ENCODE data around the gene RGS9BP.

Gene RGS9BP

GRCh38 chr19:32646556-32646955 is 29.1 kb upstream of the RGS9BP start:
- H2AFZ ChIP-seq (ENCODE audit: insufficient read depth, low read length, poor library complexity) = no peak overlapping the region
- peaks cover 2% of the 10 kb centered on the region for H3K9me3 ChIP-seq (ENCODE audit: insufficient read depth, low read depth, low read length)
- H3K14ac ChIP-seq (ENCODE audit: low read length) = no peak overlapping the region
- no peak overlapping the region for H3K23ac ChIP-seq (ENCODE audit: low read length)
- no CpG with 5 or more reads among the region's 6 CpGs for WGBS (ENCODE audit: extremely low coverage, insufficient coverage, insufficient read length)
- no peak for DNase-seq
- H2BK120ac ChIP-seq (ENCODE audit: insufficient read depth, low read length, poor library complexity) = no peak overlapping the region
- H2AK5ac ChIP-seq (ENCODE audit: low read length) = no peak overlapping the region
- H2BK12ac ChIP-seq (ENCODE audit: low read length) = no peak overlapping the region
- H3K27me3 ChIP-seq (ENCODE audit: insufficient read depth, low read length) = no peaks in the 10 kb centered on the region
- H4K12ac ChIP-seq (ENCODE audit: low read depth, low read length) = no peak overlapping the region
- no peaks in the 10 kb centered on the region for H3K79me1 ChIP-seq (ENCODE audit: low read length)
- H3K4me2 ChIP-seq (ENCODE audit: low read length) = no peak overlapping the region
- H4K91ac ChIP-seq (ENCODE audit: low read depth, low read length) = no peak overlapping the region
- no peak overlapping the region for H2BK5ac ChIP-seq (ENCODE audit: low read depth, low read length, poor library complexity)
- H3K4me3 ChIP-seq (ENCODE audit: low read depth, low read length) = no peak overlapping the region
- no peak overlapping the region for H3K9ac ChIP-seq (ENCODE audit: low read length)
- H4K8ac ChIP-seq (ENCODE audit: low read depth, low read length) = no peak overlapping the region
- peaks cover 0 to under 1% of the 10 kb centered on the region in 2 experiments for H3K4me1 ChIP-seq (ENCODE audit: control insufficient read depth in 1 of 2, insufficient read depth in 2 of 2, low read length in 2 of 2)
- H3K36me3 ChIP-seq (ENCODE audit: control insufficient read depth in 1 of 2, insufficient read depth in 2 of 2, low read length in 2 of 2) = peaks cover 39 to 51% of the 10 kb centered on the region in 2 experiments
- H3K18ac ChIP-seq (ENCODE audit: low read length) = no peak overlapping the region
- H3K79me2 ChIP-seq (ENCODE audit: control insufficient read depth, insufficient read depth, low read length, poor library complexity) = no peaks in the 10 kb centered on the region
- H3K4ac ChIP-seq (ENCODE audit: low read depth, low read length) = no peak overlapping the region
- H3K27ac ChIP-seq (ENCODE audit: low read depth, low read length) = no peak overlapping the region

- Histone ChIP-seq H4K8ac (ENCODE audit: low read depth, low read length) (no peak overlapping the region), H2AFZ (ENCODE audit: insufficient read depth, low read length, poor library complexity) (no peak overlapping the region), H3K9ac (ENCODE audit: low read length) (peak overlapping the region; percentile 55), H3K9me3 (ENCODE audit: insufficient read depth, low read depth, low read length) (peaks cover 2% of the 10 kb centered on the region), H3K36me3 (ENCODE audit: control insufficient read depth in 1 of 2, insufficient read depth in 2 of 2, low read length in 2 of 2) (peaks cover 35 to 44% of the 10 kb centered on the region in 2 experiments), H3K4me2 (ENCODE audit: low read length) (no peak overlapping the region), H3K79me1 (ENCODE audit: low read length) (no peaks in the 10 kb centered on the region), H3K27me3 (ENCODE audit: insufficient read depth, low read length) (no peaks in the 10 kb centered on the region), H2BK120ac (ENCODE audit: insufficient read depth, low read length, poor library complexity) (no peak overlapping the region), H2BK5ac (ENCODE audit: low read depth, low read length, poor library complexity) (no peak overlapping the region), H3K4ac (ENCODE audit: low read depth, low read length) (no peak overlapping the region), H4K12ac (ENCODE audit: low read depth, low read length) (no peak overlapping the region), H3K4me1 (ENCODE audit: control insufficient read depth in 1 of 2, insufficient read depth in 2 of 2, low read length in 2 of 2) (peaks cover 0 to 2% of the 10 kb centered on the region in 2 experiments), H3K14ac (ENCODE audit: low read length) (no peak overlapping the region), H4K91ac (ENCODE audit: low read depth, low read length) (no peak overlapping the region), H2BK12ac (ENCODE audit: low read length) (no peak overlapping the region), H3K27ac (ENCODE audit: low read depth, low read length) (no peak overlapping the region), H3K18ac (ENCODE audit: low read length) (no peak overlapping the region), H3K4me3 (ENCODE audit: low read depth, low read length) (no peak overlapping the region), H3K79me2 (ENCODE audit: control insufficient read depth, insufficient read depth, low read length, poor library complexity) (no peaks in the 10 kb centered on the region), H3K23ac (ENCODE audit: low read length) (peak overlapping the region; percentile 12), H2AK5ac (ENCODE audit: low read length) (no peak overlapping the region)
- WGBS (ENCODE audit: extremely low coverage, insufficient coverage, insufficient read length) = no CpG with 5 or more reads among the region's 8 CpGs
- DNase-seq = no peak
Measured at GRCh38 chr19:32647361-32647760, 28.3 kb upstream of the RGS9BP start.

- no CpG with 5 or more reads among the region's 11 CpGs for WGBS (ENCODE audit: extremely low coverage, insufficient coverage, insufficient read length)
- H3K9me3 ChIP-seq (ENCODE audit: insufficient read depth, low read depth, low read length) = no peaks in the 10 kb centered on the region
Measured at GRCh38 chr19:32649751-32650150, 25.9 kb upstream of the RGS9BP start.

GRCh38 chr19:32650671-32651070 is 25.0 kb upstream of the RGS9BP start:
- H4K8ac ChIP-seq (ENCODE audit: low read depth, low read length) = no peak overlapping the region
- no peak overlapping the region for H3K14ac ChIP-seq (ENCODE audit: low read length)
- no peak overlapping the region for H2BK5ac ChIP-seq (ENCODE audit: low read depth, low read length, poor library complexity)
- H2AFZ ChIP-seq (ENCODE audit: insufficient read depth, low read length, poor library complexity) = no peak overlapping the region
- H3K36me3 ChIP-seq (ENCODE audit: control insufficient read depth in 1 of 2, insufficient read depth in 2 of 2, low read length in 2 of 2) = peaks cover 25% of the 10 kb centered on the region in 2 experiments
- no peak overlapping the region for H3K4ac ChIP-seq (ENCODE audit: low read depth, low read length)
- H3K79me2 ChIP-seq (ENCODE audit: control insufficient read depth, insufficient read depth, low read length, poor library complexity) = peaks cover 2% of the 10 kb centered on the region
- H3K9ac ChIP-seq (ENCODE audit: low read length) = no peak overlapping the region
- no peak overlapping the region for H3K27ac ChIP-seq (ENCODE audit: low read depth, low read length)
- no peak overlapping the region for H2BK12ac ChIP-seq (ENCODE audit: low read length)
- H3K4me2 ChIP-seq (ENCODE audit: low read length) = no peak overlapping the region
- peak; percentile 30 to 51 for DNase-seq
- no peak overlapping the region for H3K23ac ChIP-seq (ENCODE audit: low read length)
- H4K12ac ChIP-seq (ENCODE audit: low read depth, low read length) = no peak overlapping the region
- H3K4me3 ChIP-seq (ENCODE audit: low read depth, low read length) = no peak overlapping the region
- H2BK120ac ChIP-seq (ENCODE audit: insufficient read depth, low read length, poor library complexity) = no peak overlapping the region
- H3K79me1 ChIP-seq (ENCODE audit: low read length) = no peaks in the 10 kb centered on the region
- peaks cover 0 to 6% of the 10 kb centered on the region in 2 experiments for H3K4me1 ChIP-seq (ENCODE audit: control insufficient read depth in 1 of 2, insufficient read depth in 2 of 2, low read length in 2 of 2)
- no peak overlapping the region for H3K18ac ChIP-seq (ENCODE audit: low read length)
- WGBS (ENCODE audit: extremely low coverage, insufficient coverage, insufficient read length) = no CpG with 5 or more reads among the region's 5 CpGs
- no peak overlapping the region for H4K91ac ChIP-seq (ENCODE audit: low read depth, low read length)
- H2AK5ac ChIP-seq (ENCODE audit: low read length) = no peak overlapping the region
- H3K27me3 ChIP-seq (ENCODE audit: insufficient read depth, low read length) = no peaks in the 10 kb centered on the region
- no peaks in the 10 kb centered on the region for H3K9me3 ChIP-seq (ENCODE audit: insufficient read depth, low read depth, low read length)

More at GRCh38 chr19:32649751-32650150, 25.9 kb upstream of the RGS9BP start:
- Histone ChIP-seq H2BK5ac (ENCODE audit: low read depth, low read length, poor library complexity) (no peak overlapping the region), H3K14ac (ENCODE audit: low read length) (no peak overlapping the region), H3K4ac (ENCODE audit: low read depth, low read length) (no peak overlapping the region), H2AFZ (ENCODE audit: insufficient read depth, low read length, poor library complexity) (no peak overlapping the region), H3K9ac (ENCODE audit: low read length) (no peak overlapping the region), H3K27me3 (ENCODE audit: insufficient read depth, low read length) (no peaks in the 10 kb centered on the region), H4K12ac (ENCODE audit: low read depth, low read length) (no peak overlapping the region), H3K4me2 (ENCODE audit: low read length) (no peak overlapping the region), H3K79me2 (ENCODE audit: control insufficient read depth, insufficient read depth, low read length, poor library complexity) (peaks cover 2% of the 10 kb centered on the region), H3K27ac (ENCODE audit: low read depth, low read length) (no peak overlapping the region), H2AK5ac (ENCODE audit: low read length) (no peak overlapping the region), H4K8ac (ENCODE audit: low read depth, low read length) (no peak overlapping the region), H3K79me1 (ENCODE audit: low read length) (no peaks in the 10 kb centered on the region), H3K4me1 (ENCODE audit: control insufficient read depth in 1 of 2, insufficient read depth in 2 of 2, low read length in 2 of 2) (peaks cover 0 to 6% of the 10 kb centered on the region in 2 experiments), H2BK12ac (ENCODE audit: low read length) (no peak overlapping the region), H3K23ac (ENCODE audit: low read length) (no peak overlapping the region), H3K18ac (ENCODE audit: low read length) (no peak overlapping the region), H3K4me3 (ENCODE audit: low read depth, low read length) (no peak overlapping the region), H2BK120ac (ENCODE audit: insufficient read depth, low read length, poor library complexity) (no peak overlapping the region), H4K91ac (ENCODE audit: low read depth, low read length) (no peak overlapping the region), H3K36me3 (ENCODE audit: control insufficient read depth in 1 of 2, insufficient read depth in 2 of 2, low read length in 2 of 2) (peaks cover 21 to 26% of the 10 kb centered on the region in 2 experiments)
- DNase-seq = no peak

Measured in trophoblast cell (in vitro differentiated cells and primary cell).